AG04449 (cell line): ENCODE data around the gene ATP6V0E2.
"Not testable (repeated sequence)": the region's sequence is repeated elsewhere in the genome, so short reads cannot be mapped to it uniquely, and the experiment has no call there.

Source experiments
- CTCF ChIA-PET: fragments of 350-600 bp; formaldehyde crosslinking; extraction: SDS; loops from one replicate; lab custom pipeline; 2021; ENCODE audit warnings: antibody characterized with exemption; lab: Yijun Ruan, JAX
- POLR2A ChIA-PET: fragments of 400-600, 350-600 bp; formaldehyde crosslinking; extraction: SDS; loops from one replicate; lab custom pipeline; 2020; ENCODE audit warnings: antibody characterized with exemption, inconsistent platforms; lab: Yijun Ruan, JAX
- DNase-seq: peaks from one replicate; pipeline ENCODE4 v3.0.0-alpha.2; 2010; ENCODE audit warnings: low read depth, low spot score
- H3K4me3 ChIP-seq: 2 replicates; pipeline ENCODE4 v1.5.1; 2011; ENCODE audit warnings: low read depth, mild to moderate bottlenecking, control low read depth, low read length

Gene ATP6V0E2

DNA sequence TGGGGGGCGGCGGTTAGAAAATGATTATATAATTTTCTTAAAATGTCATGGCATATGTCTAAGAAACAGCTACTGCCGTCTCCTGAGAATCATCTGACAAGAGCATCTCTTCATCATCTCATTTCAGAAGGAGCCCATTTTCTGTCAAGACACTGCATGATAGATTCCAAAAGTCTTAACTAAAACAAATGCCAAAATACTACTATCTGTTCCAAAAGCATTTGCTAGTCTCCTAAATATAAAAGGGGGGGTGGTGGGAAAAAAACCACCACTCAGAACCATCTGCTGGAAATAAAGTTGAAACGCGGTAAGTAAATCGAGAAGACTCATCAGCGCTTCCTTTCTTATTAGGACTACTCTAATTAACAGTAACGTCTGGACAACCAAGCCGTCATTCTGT is 36.5 kb downstream of the ATP6V0E2 start:
- CTCF ChIA-PET, POLR2A ChIA-PET, DNase-seq, H3K4me3 ChIP-seq: not testable (repeated sequence)

DNA sequence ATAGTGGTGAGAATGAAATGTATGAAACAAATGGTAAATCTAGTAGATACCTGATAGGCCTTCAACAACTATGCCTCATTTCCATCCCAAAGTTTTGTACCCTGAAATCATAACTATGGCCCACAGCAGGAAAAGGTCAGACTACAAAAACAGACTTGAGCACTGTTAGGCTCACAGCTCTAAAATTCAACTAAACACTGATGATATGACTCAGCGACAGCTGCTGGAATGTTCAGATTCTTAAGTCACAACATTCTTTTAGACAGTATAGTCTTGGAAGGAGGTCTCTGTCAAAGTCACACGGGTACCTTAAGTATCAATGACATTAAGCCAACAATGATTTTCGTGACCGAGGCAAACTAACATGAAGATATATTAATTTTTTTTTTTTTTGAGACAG is 38.4 kb downstream of the ATP6V0E2 start:
- H3K4me3 ChIP-seq, POLR2A ChIA-PET, CTCF ChIA-PET: not testable (repeated sequence)
- DNase-seq, result peak; percentile 12

GRCh38 chr7:149926414-149926813 is 52.6 kb downstream of the ATP6V0E2 start:
- H3K4me3 ChIP-seq, POLR2A ChIA-PET, DNase-seq, CTCF ChIA-PET: not testable (repeated sequence)
